Retinal pigment epithelial cell (primary cell): ENCODE data around the gene RAD17.
"Not testable (repeated sequence)": the region's sequence is repeated elsewhere in the genome, so short reads cannot be mapped to it uniquely, and the experiment has no call there.

Source experiments
- DNase-seq: peaks from one replicate; pipeline ENCODE4 v3.0.0-alpha.2; 2010; ENCODE audit warnings: low read depth
- H3K4me3 ChIP-seq: 2 replicates; pipeline ENCODE4 v1.5.1; 2011; ENCODE audit warnings: mild to moderate bottlenecking, low read length, control low read depth, moderate library complexity
- CTCF ChIP-seq: conservative IDR thresholded peaks from 2 replicates; pipeline ENCODE4 v1.5.1; 2011; ENCODE audit warnings: low read depth, low read length, control low read depth, inconsistent platforms

Gene RAD17

GRCh38 chr5:69451941-69452647, 82.5 kb downstream of the RAD17 start:
- H3K4me3 ChIP-seq = no peak overlapping the region
- no peak for DNase-seq
- no peak for TF ChIP-seq CTCF

- not testable (repeated sequence) for H3K4me3 ChIP-seq, DNase-seq
These were observed 83.9 kb downstream of the RAD17 start for GRCh38 chr5:69453487-69453886.

- no peak for TF ChIP-seq CTCF
- no peak for DNase-seq
- no peak overlapping the region for H3K4me3 ChIP-seq
These were observed 85.0 kb downstream of the RAD17 start for GRCh38 chr5:69454460-69455249.

- not testable (repeated sequence) for H3K4me3 ChIP-seq, DNase-seq
These were observed 85.9 kb downstream of the RAD17 start for GRCh38 chr5:69455428-69455988.

- no peak for TF ChIP-seq CTCF
- H3K4me3 ChIP-seq = no peak overlapping the region
- no peak for DNase-seq
These were observed 92.6 kb downstream of the RAD17 start for GRCh38 chr5:69462170-69462569.
